ENCODE data around the gene LINC01488. TPM values are rescaled to one million over a fixed set of nuclear protein-coding genes. Genes with fewer than 3 reads are reported as not detected.

LINC01488 gene
- total RNA-seq, 1 experiment from 2014 or later, result not detected

- H3K9me2 ChIP-seq (ENCODE audit: insufficient read depth), result no peaks in the 10 kb centered on the region
- ChIA-PET RAD21 (ENCODE audit: low non-redundant PET in 1 of 2, low total read pairs in 2 of 2, uncharacterized antibody in 2 of 2, unreplicated experiment in 2 of 2) (no interaction called here), POLR2A (no interaction called here), CTCF (no interaction called here)
- no peaks in the 10 kb centered on the region for H4K20me1 ChIP-seq (ENCODE audit: insufficient read depth)
- TF ChIP-seq ZFX (IDR thresholded peaks at IDR 0.05), result no peak
- no peak for TF ChIP-seq EZH2 (IDR thresholded peaks at IDR 0.05)
- TF ChIP-seq SIN3A (IDR thresholded peaks at IDR 0.05; ENCODE audit: low read depth), result no peak
- no peak for TF ChIP-seq CEBPB (IDR thresholded peaks at IDR 0.05; ENCODE audit: low read depth)
- TF ChIP-seq TCF7L2 (IDR thresholded peaks at IDR 0.05; ENCODE audit: borderline replicate concordance, extremely low read depth, insufficient read depth, insufficient read length), result no peak
- no peak for TF ChIP-seq ZBTB33 (IDR thresholded peaks at IDR 0.05; ENCODE audit: extremely low read depth, insufficient replicate concordance, low read length)
- no peak for TF ChIP-seq REST (IDR thresholded peaks at IDR 0.05; ENCODE audit: low read depth)
- BruUV-seq (replicated peaks), result no TSS peak
- no peaks in the 10 kb centered on the region for H3K36me3 ChIP-seq (ENCODE audit: control insufficient read depth in 1 of 2, insufficient read depth in 2 of 2, low read length in 2 of 2)
- no peak overlapping the region for H2AFZ ChIP-seq (ENCODE audit: low read depth, low read length, poor library complexity, severe bottlenecking)
- H3K4me2 ChIP-seq (ENCODE audit: low read length), result no peak overlapping the region
- no peak overlapping the region for H3K27ac ChIP-seq (ENCODE audit: low read depth, low read length)
- no peak overlapping the region for H3K9ac ChIP-seq (ENCODE audit: low read length)
- intact Hi-C loops (cut with micrococcal nuclease), result no loop called here
- peaks cover 0 to 4% of the 10 kb centered on the region in 2 experiments; a peak in 2 of 4 replicates for H3K9me3 ChIP-seq (ENCODE audit: control insufficient read depth in 1 of 2, insufficient read depth in 1 of 2, low read depth in 1 of 2, low read length in 2 of 2)
- no peak for ATAC-seq
- H3K4me3 ChIP-seq (replicated peaks in 1 of 2; ENCODE audit: low read depth in 1 of 2, low read length in 2 of 2), result no peak overlapping the region
- peaks cover 0 to 6% of the 10 kb centered on the region in 2 experiments; a peak in 3 of 4 replicates for H3K4me1 ChIP-seq (ENCODE audit: control insufficient read depth in 1 of 2, insufficient read depth in 2 of 2, low read length in 2 of 2)
- no peaks in the 10 kb centered on the region for H3K27me3 ChIP-seq (ENCODE audit: insufficient read depth, low read length)
- DNase-seq (ENCODE audit: low read depth, low spot score), result no peak
- H3K79me2 ChIP-seq (ENCODE audit: insufficient read depth, low read length), result no peaks in the 10 kb centered on the region
These were observed 34.1 kb downstream of the LINC01488 start for GRCh38 chr11:69515271-69516245.
